HepG2 (cell line): ENCODE data around the gene COBL. TPM values are rescaled to one million over a fixed set of nuclear protein-coding genes. Genes with fewer than 3 reads are reported as not detected.
A peak's percentile ranks its signal among the peaks of the same experiment; 100 is the strongest.

Experiments used
- BORCS8-MEF2B ChIP-seq: sonication (generic); formaldehyde crosslinking; IDR thresholded peaks from 2 replicates; pipeline ENCODE4 v1.8.0; 2022; ENCODE audit warnings: mild to moderate bottlenecking, missing genetic modification reagents
- CBX2 ChIP-seq, 2 experiments: fragments of 200-600 bp in 1 of 2; sonication (generic); formaldehyde crosslinking in 1 of 2; IDR thresholded peaks; 2 replicates each; pipeline versions ENCODE4 v1.7.0 to v1.8.1; 2018 to 2022; ENCODE audit warnings: low read depth in 2 of 2, low read length in 1 of 2, mild to moderate bottlenecking in 1 of 2, missing genetic modification reagents in 1 of 2
- DNMT3B ChIP-seq: conservative IDR thresholded peaks from 2 replicates; pipeline ENCODE4 v1.6.1; 2016; ENCODE audit warnings: missing biosample characterization, control low read depth
- FOXK2 ChIP-seq: fragments of 450-650 bp; IDR thresholded peaks from 2 replicates; pipeline ENCODE4 v1.6.1; 2016
- KAT8 ChIP-seq: IDR thresholded peaks from 2 replicates; pipeline ENCODE4 v1.6.1; 2016; ENCODE audit warnings: missing genetic modification reagents, missing compliant biosample characterization
- KDM2A ChIP-seq: sonication (generic); formaldehyde crosslinking; IDR thresholded peaks from 2 replicates; pipeline ENCODE4 v1.4.0; 2020; ENCODE audit warnings: low read depth, missing genetic modification reagents, borderline replicate concordance
- KDM6A ChIP-seq: IDR thresholded peaks from 2 replicates; pipeline ENCODE4 v1.6.1; 2016; ENCODE audit warnings: low read depth
- MIER2 ChIP-seq: IDR thresholded peaks from 2 replicates; pipeline ENCODE4 v1.6.1; 2016; ENCODE audit warnings: missing biosample characterization, missing genetic modification reagents
- MNT ChIP-seq: fragments of 450-650 bp; IDR thresholded peaks from 2 replicates; pipeline ENCODE4 v1.6.1; 2016
- SETDB1 ChIP-seq: sonication (generic); formaldehyde crosslinking; IDR thresholded peaks from 2 replicates; pipeline ENCODE4 v1.5.1; 2020; ENCODE audit warnings: missing genetic modification reagents, mild to moderate bottlenecking, borderline replicate concordance
- SSRP1 ChIP-seq: IDR thresholded peaks from 2 replicates; pipeline ENCODE4 v1.6.1; 2016; ENCODE audit warnings: control low read depth
- ZBTB14 ChIP-seq: sonication (generic); formaldehyde crosslinking; IDR thresholded peaks from 2 replicates; pipeline ENCODE4 v1.4.0; 2020; ENCODE audit warnings: missing genetic modification reagents
- ZFP91 ChIP-seq: sonication (generic); formaldehyde crosslinking; IDR thresholded peaks from 2 replicates; pipeline ENCODE4 v1.9.0; 2022; ENCODE audit warnings: missing genetic modification reagents, mild to moderate bottlenecking, borderline replicate concordance
- ZNF20 ChIP-seq: sonication (generic); formaldehyde crosslinking; IDR thresholded peaks from 2 replicates; pipeline ENCODE4 v1.4.0; 2020; ENCODE audit warnings: mild to moderate bottlenecking, moderate library complexity, missing genetic modification reagents
- ZNF34 ChIP-seq: sonication (generic); formaldehyde crosslinking; IDR thresholded peaks from 2 replicates; pipeline ENCODE4 v1.4.0; 2020; ENCODE audit warnings: mild to moderate bottlenecking, missing genetic modification reagents, borderline replicate concordance
- ZNF446 ChIP-seq: sonication (generic); formaldehyde crosslinking; IDR thresholded peaks from 2 replicates; pipeline ENCODE4 v1.5.0; 2020; ENCODE audit warnings: mild to moderate bottlenecking, missing genetic modification reagents
- ZNF558 ChIP-seq: sonication (generic); formaldehyde crosslinking; IDR thresholded peaks from 2 replicates; pipeline ENCODE4 v1.9.0; 2022; ENCODE audit warnings: mild to moderate bottlenecking, missing genetic modification reagents, borderline replicate concordance
- ZNF574 ChIP-seq: sonication (generic); formaldehyde crosslinking; IDR thresholded peaks from 2 replicates; pipeline ENCODE4 v1.4.0; 2020; ENCODE audit warnings: missing genetic modification reagents
- ZNF709 ChIP-seq: sonication (generic); formaldehyde crosslinking; IDR thresholded peaks from 2 replicates; pipeline ENCODE4 v1.5.0; 2020; ENCODE audit warnings: mild to moderate bottlenecking, missing genetic modification reagents
- ZNF770 ChIP-seq: sonication (generic); formaldehyde crosslinking; IDR thresholded peaks from 2 replicates; pipeline ENCODE4 v1.5.0; 2020; ENCODE audit warnings: mild to moderate bottlenecking, missing genetic modification reagents
- ZNF879 ChIP-seq: sonication (generic); formaldehyde crosslinking; IDR thresholded peaks from 2 replicates; pipeline ENCODE4 v1.8.1; 2023; ENCODE audit warnings: missing genetic modification reagents
- ZSCAN12 ChIP-seq: sonication (generic); formaldehyde crosslinking; IDR thresholded peaks from 2 replicates; pipeline ENCODE4 v1.9.0; 2021; ENCODE audit warnings: mild to moderate bottlenecking, missing genetic modification reagents
- polyA plus RNA-seq, 8 experiments: library from polyadenylated mRNA; depleted of rRNA in 3 of 8; stranded (reverse) in 7 of 8; unstranded in 1 of 8; fragments of >200 nt; fragmentation: Illumina TruSeq in 4 of 8; extraction: Trizol in 4 of 8; gene quantifications; 2 replicates each; pipeline versions ENCODE4 v1.2.1 to v1.2.3, GENCODE V29; 2011 to 2016; ENCODE audit warnings: low read depth in 4 of 8, missing spikeins in 1 of 8, mixed read lengths in 1 of 8; ENCODE audit not compliant: insufficient read depth in 1 of 8
- total RNA-seq, 5 experiments: library from RNA; depleted of rRNA; stranded (reverse); fragments of >200 nt; fragmentation: Illumina TruSeq; extraction: Trizol; gene quantifications; 2 replicates each; pipeline ENCODE4 v1.2.3, GENCODE V29; 2016; ENCODE audit warnings: low read depth in 1 of 5

The COBL gene
- total and polyA plus RNA-seq, 2 of the 13 experiments (the other 11 are each of a cell fraction or from before 2014, with no cell fraction given): 3.8 to 4.9 TPM

- TF ChIP-seq SSRP1 (CRISPR knock-in tag): no peak
- TF ChIP-seq CBX2 (IDR thresholded peaks at IDR 0.05; ENCODE audit: low read depth, low read length): no peak
- no peak for TF ChIP-seq CBX2 (CRISPR knock-in tag; IDR thresholded peaks at IDR 0.05; ENCODE audit: low read depth)
- no peak for TF ChIP-seq ZSCAN12 (CRISPR knock-in tag)
- no peak for TF ChIP-seq ZNF446
- no peak for TF ChIP-seq ZBTB14 (CRISPR knock-in tag)
- no peak for TF ChIP-seq MNT
- no peak for TF ChIP-seq ZNF770
- no peak for TF ChIP-seq ZNF20
- no peak for TF ChIP-seq ZNF558 (CRISPR knock-in tag)
- TF ChIP-seq SETDB1 (CRISPR knock-in tag): no peak
- no peak for TF ChIP-seq DNMT3B (CRISPR knock-in tag)
- no peak for TF ChIP-seq MIER2
- no peak for TF ChIP-seq ZFP91
- no peak for TF ChIP-seq ZNF34 (CRISPR knock-in tag)
- no peak for TF ChIP-seq ZNF879 (CRISPR knock-in tag)
- no peak for TF ChIP-seq KDM6A (CRISPR knock-in tag)
- TF ChIP-seq ZNF709 (CRISPR knock-in tag): no peak; the same call in 1 of the 2 replicates
- TF ChIP-seq BORCS8-MEF2B (CRISPR knock-in tag): peak; percentile 11; the same call in 1 of the 2 replicates
- TF ChIP-seq KDM2A (CRISPR knock-in tag): no peak
- no peak for TF ChIP-seq ZNF574
- TF ChIP-seq FOXK2: no peak
- TF ChIP-seq KAT8 (CRISPR knock-in tag): no peak
Observed at GRCh38 chr7:51316262-51316665, 345 bp downstream of the COBL start (continued).
